Activated naive CD8-positive, alpha-beta T cell treated with anti-CD3 and anti-CD28 coated beads for 36 hours (primary cell): ENCODE data around the gene TRMT44. TPM values are rescaled to one million over a fixed set of nuclear protein-coding genes. Genes with fewer than 3 reads are reported as not detected.
A peak's percentile ranks its signal among the peaks of the same experiment; 100 is the strongest.

Source experiments
- DNase-seq: peaks from one replicate; pipeline ENCODE4 v3.0.0; 2021
- H3K27ac Mint-ChIP-seq: one replicate; pipeline ENCODE4 v1.8.0; 2022; ENCODE audit warnings: mild to moderate bottlenecking, moderate library complexity, mixed read lengths
- H3K27me3 Mint-ChIP-seq: one replicate; pipeline ENCODE4 v1.8.0; 2022; ENCODE audit warnings: mild to moderate bottlenecking, mixed read lengths
- H3K36me3 Mint-ChIP-seq: one replicate; pipeline ENCODE4 v1.8.0; 2021; ENCODE audit warnings: mild to moderate bottlenecking, mixed read lengths
- H3K4me1 Mint-ChIP-seq: one replicate; pipeline ENCODE4 v1.8.0; 2021; ENCODE audit warnings: mixed read lengths
- H3K4me3 Mint-ChIP-seq: one replicate; pipeline ENCODE4 v1.8.0; 2022; ENCODE audit warnings: mild to moderate bottlenecking, moderate library complexity, mixed read lengths
- H3K9me3 Mint-ChIP-seq: one replicate; pipeline ENCODE4 v1.8.0; 2022; ENCODE audit warnings: mixed read lengths
- total RNA-seq, 2 experiments: library from RNA; stranded (reverse); gene quantifications; one replicate each; pipeline ENCODE4 v1.2.3, GENCODE V29; 2021

TRMT44 gene, protein sequence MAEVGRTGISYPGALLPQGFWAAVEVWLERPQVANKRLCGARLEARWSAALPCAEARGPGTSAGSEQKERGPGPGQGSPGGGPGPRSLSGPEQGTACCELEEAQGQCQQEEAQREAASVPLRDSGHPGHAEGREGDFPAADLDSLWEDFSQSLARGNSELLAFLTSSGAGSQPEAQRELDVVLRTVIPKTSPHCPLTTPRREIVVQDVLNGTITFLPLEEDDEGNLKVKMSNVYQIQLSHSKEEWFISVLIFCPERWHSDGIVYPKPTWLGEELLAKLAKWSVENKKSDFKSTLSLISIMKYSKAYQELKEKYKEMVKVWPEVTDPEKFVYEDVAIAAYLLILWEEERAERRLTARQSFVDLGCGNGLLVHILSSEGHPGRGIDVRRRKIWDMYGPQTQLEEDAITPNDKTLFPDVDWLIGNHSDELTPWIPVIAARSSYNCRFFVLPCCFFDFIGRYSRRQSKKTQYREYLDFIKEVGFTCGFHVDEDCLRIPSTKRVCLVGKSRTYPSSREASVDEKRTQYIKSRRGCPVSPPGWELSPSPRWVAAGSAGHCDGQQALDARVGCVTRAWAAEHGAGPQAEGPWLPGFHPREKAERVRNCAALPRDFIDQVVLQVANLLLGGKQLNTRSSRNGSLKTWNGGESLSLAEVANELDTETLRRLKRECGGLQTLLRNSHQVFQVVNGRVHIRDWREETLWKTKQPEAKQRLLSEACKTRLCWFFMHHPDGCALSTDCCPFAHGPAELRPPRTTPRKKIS
- 10 to 100 TPM; 21.9 to 26.6 TPM for total RNA-seq

DNA sequence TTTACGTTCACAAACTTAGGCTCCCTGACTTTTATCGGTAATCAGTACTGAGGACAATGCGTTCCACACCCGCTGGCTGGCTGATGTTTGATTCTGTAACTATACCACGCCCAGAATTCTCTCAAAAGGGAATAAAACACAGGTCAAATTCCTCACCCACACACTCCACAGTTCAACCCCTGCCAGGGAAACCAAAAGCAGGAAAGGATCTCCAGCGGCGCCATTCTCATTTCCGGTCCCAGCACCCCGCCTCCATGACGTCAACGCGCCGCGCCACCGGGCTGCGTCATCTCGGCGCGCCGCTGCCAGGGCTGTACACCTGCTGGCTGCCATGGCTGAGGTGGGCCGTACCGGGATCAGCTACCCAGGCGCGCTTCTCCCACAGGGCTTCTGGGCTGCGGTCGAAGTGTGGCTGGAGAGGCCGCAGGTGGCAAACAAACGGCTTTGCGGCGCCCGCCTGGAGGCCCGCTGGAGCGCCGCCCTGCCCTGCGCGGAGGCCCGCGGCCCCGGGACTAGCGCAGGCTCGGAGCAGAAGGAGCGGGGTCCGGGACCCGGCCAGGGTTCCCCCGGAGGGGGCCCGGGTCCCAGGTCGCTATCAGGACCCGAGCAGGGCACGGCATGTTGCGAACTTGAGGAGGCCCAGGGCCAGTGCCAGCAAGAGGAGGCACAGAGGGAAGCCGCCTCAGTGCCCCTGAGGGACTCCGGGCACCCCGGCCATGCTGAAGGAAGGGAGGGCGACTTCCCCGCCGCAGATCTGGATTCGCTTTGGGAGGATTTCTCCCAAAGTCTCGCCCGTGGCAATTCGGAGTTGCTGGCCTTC lies at the start of gene TRMT44, which contains the start of gene ACOX3:
TRMT44 (plus strand) TSS at position 286 of the 820 bp plus-strand sequence; CDS start at position 332, 46 bp downstream.
ACOX3 (minus strand) TSS at position 232 of the 820 bp plus-strand sequence. CDS start 24,202 bp downstream, outside the sequence.
- Mint-ChIP-seq H3K9me3 (peaks cover 7% of the 10 kb centered on the region), H3K4me1 (peaks cover 58% of the 10 kb centered on the region), H3K27me3 (no peaks in the 10 kb centered on the region), H3K4me3 (peak within 1 kb of the TSS; percentile 87), H3K36me3 (peaks cover 32% of the 10 kb centered on the region), H3K27ac (peak within 1 kb of the TSS; percentile 99)
- DNase-seq = peak; percentile 96

DNA sequence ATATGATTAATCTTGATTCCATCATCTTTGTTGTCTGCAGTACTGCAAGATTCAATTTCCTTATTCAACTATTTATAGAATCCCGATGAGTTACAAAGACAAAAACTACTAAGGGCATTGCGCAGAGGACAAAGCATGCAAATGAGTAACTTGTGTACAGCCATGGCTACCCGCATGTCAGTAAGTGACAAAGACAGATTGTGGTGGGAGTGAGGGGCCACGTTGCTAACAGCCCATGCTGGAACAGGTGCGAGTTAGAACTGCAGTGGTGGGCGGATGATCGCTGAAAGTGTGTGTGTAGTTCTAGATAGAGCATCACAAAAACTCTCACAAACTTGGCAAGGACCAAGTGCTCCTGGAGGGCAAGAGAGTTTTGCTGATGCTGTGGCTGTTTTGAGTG lies 49.5 kb upstream of the TRMT44 start:
- Mint-ChIP-seq H3K27me3 (no peaks in the 10 kb centered on the region), H3K9me3 (no peaks in the 10 kb centered on the region), H3K27ac (no peak overlapping the region), H3K4me1 (no peaks in the 10 kb centered on the region), H3K4me3 (no peak overlapping the region), H3K36me3 (no peaks in the 10 kb centered on the region)
- DNase-seq = no peak

DNA sequence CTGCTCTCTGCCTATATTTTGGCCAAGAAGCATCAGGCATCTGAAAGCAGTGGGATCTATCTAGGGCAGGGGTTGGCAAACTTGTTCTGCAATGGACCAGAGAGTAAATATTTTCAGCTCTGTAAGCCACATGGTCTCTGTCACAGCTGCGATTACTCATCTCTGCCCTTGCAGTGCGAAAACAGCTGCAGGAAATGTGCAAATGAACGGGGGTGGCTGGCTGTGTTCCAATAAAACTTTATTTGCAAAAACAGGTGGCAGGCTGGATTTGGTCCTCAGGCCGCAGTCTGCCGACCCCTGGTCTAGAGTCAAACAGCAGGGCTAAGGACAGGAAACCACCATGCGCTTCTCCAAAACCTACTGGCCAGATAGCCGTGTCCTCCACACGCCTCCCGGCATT lies 48.6 kb upstream of the TRMT44 start:
- Mint-ChIP-seq H3K9me3 (no peaks in the 10 kb centered on the region), H3K4me1 (no peaks in the 10 kb centered on the region), H3K4me3 (no peak overlapping the region), H3K27ac (no peak overlapping the region), H3K27me3 (no peaks in the 10 kb centered on the region), H3K36me3 (no peaks in the 10 kb centered on the region)
- no peak for DNase-seq

DNA sequence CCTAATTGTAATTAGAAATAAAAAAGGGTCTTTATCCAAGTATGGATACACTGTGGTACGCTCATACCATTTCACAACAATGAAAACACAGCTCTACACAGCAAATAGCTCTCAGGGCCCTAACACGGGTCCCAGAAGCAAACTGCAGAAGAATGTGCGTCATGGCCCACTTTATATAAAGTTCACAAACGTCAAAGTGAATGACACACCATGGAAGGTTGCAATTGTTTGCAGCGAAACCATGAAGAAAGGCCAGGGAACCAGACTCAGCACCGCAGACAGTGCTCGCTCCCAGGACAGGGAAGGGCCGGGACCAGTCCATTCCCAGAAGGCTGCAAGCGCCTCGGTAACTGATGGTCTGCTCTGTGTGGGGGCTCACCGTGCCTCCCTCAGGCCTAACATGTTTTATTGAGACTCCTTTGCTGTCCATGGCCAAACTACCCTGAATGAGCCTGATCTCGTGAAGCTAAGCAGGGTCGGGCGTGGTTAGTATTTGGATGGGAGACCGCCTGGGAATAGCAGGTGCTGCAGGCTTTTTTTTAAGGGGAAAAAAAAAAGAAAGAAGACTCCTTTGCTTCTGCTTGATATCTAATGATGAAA lies 47.9 kb upstream of the TRMT44 start:
- Mint-ChIP-seq H3K9me3 (no peaks in the 10 kb centered on the region), H3K4me3 (no peak overlapping the region), H3K4me1 (no peaks in the 10 kb centered on the region), H3K36me3 (no peaks in the 10 kb centered on the region), H3K27ac (no peak overlapping the region), H3K27me3 (no peaks in the 10 kb centered on the region)
- no peak for DNase-seq

DNA sequence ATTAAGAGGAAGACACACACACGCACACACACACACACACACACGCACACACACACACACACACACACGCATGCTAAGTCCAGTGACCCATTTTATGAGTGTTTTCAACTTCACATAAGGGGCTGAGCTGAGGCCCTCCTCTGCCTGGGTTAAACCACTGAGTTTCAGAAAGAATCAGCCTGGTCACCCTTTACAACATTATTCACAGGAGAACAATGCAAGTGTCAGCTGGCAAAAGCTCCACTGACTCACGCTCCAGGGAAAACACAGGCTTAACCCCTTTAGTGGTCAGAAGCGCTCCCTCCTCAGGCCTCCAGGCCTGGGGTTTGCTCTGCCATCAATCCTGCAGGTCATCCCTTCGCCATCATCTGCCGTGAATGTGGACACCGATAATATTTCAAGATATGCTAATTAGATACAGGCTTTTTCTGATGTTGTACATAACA lies 47.0 kb upstream of the TRMT44 start:
- no peaks in the 10 kb centered on the region for H3K4me1 Mint-ChIP-seq
- no peak for DNase-seq
- no peak overlapping the region for H3K4me3 Mint-ChIP-seq
- H3K9me3 Mint-ChIP-seq = no peaks in the 10 kb centered on the region
- H3K27ac Mint-ChIP-seq = no peak overlapping the region
- no peaks in the 10 kb centered on the region for H3K27me3 Mint-ChIP-seq
- no peaks in the 10 kb centered on the region for H3K36me3 Mint-ChIP-seq

DNA sequence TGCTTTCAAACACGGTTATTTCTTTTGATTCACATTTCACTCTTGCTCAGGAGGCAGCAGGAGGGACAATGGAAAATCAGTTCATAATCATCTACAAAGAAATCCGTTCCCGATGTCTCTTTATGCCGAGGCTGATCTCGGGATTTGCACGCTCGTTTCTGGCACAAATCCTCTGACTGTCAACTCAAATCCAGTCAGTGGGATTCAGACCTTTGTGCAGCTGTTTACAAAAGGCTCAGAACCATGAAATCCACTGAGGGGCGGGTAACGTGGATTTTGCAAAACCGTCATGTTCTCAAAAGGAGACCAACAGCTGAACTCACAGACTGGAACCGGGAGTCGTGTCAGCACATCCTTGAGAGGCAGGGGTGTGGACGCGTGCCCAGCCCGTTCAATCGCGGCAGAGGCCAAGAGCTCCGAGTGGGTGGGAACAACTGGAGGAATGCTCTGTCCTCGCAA lies 46.5 kb upstream of the TRMT44 start:
- Mint-ChIP-seq H3K9me3 (no peaks in the 10 kb centered on the region), H3K4me1 (no peaks in the 10 kb centered on the region), H3K27ac (no peak overlapping the region), H3K36me3 (no peaks in the 10 kb centered on the region), H3K4me3 (no peak overlapping the region), H3K27me3 (no peaks in the 10 kb centered on the region)
- DNase-seq = no peak

DNA sequence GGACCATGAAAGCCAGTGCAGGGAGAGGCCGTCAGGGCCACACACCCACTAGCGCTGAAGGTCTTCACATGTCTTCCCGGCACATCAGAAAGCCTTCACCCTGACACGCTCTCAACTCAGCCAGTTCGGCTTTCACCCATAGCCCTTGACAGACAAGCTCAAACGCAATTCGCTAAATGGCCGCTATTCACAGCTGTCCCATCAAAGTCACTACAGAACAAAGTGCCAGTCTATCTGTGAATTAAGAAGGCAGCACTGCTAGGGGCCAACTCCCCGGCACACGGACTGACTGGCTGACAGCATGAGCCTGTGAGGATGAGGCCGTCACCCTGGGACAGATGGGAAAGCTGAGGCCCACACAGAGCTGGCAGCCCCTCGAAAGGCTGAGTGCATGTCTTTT lies 45.8 kb upstream of the TRMT44 start:
- no peak overlapping the region for H3K4me3 Mint-ChIP-seq
- H3K9me3 Mint-ChIP-seq = no peaks in the 10 kb centered on the region
- no peaks in the 10 kb centered on the region for H3K4me1 Mint-ChIP-seq
- no peak for DNase-seq
- H3K36me3 Mint-ChIP-seq = no peaks in the 10 kb centered on the region
- no peaks in the 10 kb centered on the region for H3K27me3 Mint-ChIP-seq
- no peak overlapping the region for H3K27ac Mint-ChIP-seq

DNA sequence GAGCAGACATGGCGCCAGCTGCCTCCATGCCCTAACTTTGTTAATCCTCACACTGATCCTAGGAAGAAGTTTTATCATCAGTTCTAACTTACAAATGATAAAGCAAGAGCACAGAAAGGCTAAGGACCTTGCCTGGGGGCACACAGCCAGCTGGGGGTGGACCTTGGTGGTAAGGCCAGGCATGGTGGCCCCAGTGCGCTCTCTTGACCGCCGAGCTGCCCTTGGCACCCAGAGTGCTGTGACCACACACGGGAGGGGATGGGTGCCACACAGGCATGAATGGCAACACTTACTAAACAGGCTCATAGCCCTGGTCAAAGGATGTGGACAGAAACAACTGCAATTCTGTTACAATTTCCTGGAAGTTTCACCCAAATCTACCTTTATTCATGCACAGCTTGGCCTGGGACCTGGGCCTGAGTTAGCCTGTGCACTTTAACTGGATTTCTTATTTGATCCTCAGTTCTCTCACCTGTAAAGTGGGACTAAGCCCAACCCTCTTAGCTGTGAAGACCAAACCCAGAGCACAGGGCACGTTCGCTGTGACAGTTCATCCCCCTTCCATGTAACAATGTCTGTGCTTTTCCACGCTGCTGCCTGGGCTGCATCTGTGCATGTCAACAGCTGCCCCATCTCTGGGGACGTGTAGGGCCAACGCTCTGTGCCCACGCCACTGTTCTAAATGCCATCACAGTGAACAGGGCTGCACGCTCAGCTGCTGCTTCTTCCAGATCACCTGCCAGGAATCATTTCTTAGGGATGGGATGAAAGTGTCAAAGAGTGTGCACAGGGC lies 44.9 kb upstream of the TRMT44 start:
- Mint-ChIP-seq H3K4me1 (no peaks in the 10 kb centered on the region), H3K9me3 (no peaks in the 10 kb centered on the region), H3K27ac (no peak overlapping the region), H3K4me3 (no peak overlapping the region), H3K36me3 (no peaks in the 10 kb centered on the region), H3K27me3 (no peaks in the 10 kb centered on the region)
- no peak for DNase-seq

DNA sequence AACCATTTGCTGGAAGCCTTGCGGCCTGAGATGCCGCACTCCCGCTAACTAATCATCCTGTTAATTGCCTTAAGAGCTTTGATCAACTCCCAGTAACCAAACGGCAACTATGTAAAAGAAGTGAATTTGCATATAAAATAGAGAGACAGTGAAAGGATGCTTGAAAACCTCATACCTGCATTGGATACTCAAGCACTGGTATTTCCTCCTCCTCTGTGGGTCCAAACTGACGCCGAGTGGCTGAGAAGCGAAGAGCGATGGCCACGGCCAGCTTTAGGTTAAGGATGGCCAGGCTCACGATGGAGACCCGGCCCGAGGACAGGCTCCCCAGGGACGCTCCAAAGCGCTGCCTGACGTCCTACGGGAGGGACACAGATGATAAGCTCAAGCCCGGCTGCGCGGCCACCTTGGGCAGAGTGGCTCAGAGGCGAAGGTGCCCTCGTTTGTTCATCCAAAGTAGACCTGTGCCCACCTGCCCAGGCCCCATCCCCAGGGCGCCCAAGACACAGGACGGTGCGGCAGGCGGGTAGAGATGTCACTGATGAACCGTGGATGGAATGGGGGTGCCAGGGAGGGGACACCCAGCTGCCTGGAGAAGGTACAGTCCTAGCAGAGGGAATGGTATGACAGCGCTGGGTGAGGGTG lies 43.7 kb upstream of the TRMT44 start:
- H3K27me3 Mint-ChIP-seq = no peaks in the 10 kb centered on the region
- no peaks in the 10 kb centered on the region for H3K4me1 Mint-ChIP-seq
- no peaks in the 10 kb centered on the region for H3K9me3 Mint-ChIP-seq
- H3K27ac Mint-ChIP-seq = no peak overlapping the region
- no peaks in the 10 kb centered on the region for H3K36me3 Mint-ChIP-seq
- DNase-seq = no peak
- H3K4me3 Mint-ChIP-seq = no peak overlapping the region

DNA sequence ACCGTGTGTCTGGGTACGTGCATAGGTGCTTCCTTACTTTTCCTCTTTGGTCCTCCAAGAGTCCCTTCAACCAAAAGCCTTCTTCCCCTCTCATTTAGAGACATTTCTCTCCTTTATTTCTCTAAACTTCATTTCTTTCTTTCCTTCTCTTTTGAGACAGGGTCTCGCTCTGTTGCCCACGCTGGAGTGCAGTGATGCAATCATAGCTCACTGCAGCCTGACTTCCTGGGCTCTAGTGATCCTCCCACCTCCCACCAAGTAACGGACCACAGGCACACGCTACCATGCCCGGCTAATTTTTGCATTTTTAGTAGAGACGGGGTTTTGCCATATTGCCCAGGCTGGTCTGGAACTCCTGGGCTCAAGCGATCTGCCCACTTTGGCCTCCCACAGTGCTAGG lies 42.2 kb upstream of the TRMT44 start:
- H3K9me3 Mint-ChIP-seq = no peaks in the 10 kb centered on the region
- H3K27me3 Mint-ChIP-seq = no peaks in the 10 kb centered on the region
- no peaks in the 10 kb centered on the region for H3K36me3 Mint-ChIP-seq
- DNase-seq = no peak
- H3K4me1 Mint-ChIP-seq = no peaks in the 10 kb centered on the region
- H3K27ac Mint-ChIP-seq = peak overlapping the region; percentile 1
- no peak overlapping the region for H3K4me3 Mint-ChIP-seq

DNA sequence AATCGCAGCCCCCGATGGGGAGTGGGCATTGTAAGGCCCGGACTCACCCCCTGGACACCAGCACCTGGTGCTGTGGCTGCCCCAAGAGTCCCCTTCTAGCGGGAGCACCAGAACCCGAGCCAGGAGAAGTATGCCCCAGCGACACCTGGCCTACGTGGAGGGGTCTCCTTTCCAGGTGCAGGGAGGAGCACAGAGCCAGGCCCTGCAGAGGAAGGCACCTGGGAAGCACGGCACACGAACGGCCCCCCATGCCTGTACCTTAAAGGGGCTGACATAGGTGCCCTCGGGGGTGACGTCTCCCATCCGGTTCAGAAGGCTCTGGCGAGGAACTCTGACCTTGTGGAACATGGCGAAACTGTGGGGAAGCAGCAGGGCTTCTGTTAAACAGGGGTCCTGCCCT lies 41.3 kb upstream of the TRMT44 start:
- no peak overlapping the region for H3K4me3 Mint-ChIP-seq
- no peak overlapping the region for H3K27ac Mint-ChIP-seq
- no peaks in the 10 kb centered on the region for H3K4me1 Mint-ChIP-seq
- H3K36me3 Mint-ChIP-seq = no peaks in the 10 kb centered on the region
- no peaks in the 10 kb centered on the region for H3K9me3 Mint-ChIP-seq
- H3K27me3 Mint-ChIP-seq = no peaks in the 10 kb centered on the region
- no peak for DNase-seq

DNA sequence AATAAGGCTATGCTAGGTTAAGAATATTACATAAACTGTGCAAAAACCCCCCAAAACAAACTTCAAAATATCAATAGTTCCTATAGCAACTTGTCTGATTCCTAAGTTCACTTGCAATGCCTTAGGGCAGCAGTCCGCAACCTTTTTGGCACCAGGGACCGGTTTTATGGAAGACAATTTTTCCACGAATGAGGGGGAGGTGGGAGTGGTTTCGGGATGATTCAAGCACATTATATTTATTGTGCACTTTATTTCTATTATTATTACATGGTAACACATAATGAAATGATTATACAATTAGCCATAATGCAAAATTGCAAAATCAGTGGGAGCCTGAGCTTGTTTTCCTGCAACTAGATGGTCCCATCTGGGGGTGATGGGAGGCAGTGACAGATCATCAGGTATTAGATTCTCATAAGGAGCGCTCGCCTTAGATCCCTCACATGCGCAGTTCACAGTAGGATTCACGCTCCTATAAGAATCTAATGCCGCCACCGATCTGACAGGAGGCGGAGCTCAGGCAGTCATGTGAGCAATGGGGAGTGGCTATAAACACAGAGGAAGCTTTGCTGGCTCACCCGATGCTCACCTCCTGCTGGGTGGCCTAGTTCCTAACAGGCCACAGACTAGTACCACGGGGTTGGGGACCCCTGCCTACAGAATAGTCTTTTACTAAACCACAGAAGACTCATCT lies 39.8 kb upstream of the TRMT44 start:
- Mint-ChIP-seq H3K36me3 (no peaks in the 10 kb centered on the region), H3K27me3 (no peaks in the 10 kb centered on the region), H3K9me3 (no peaks in the 10 kb centered on the region), H3K4me1 (no peaks in the 10 kb centered on the region), H3K4me3 (no peak overlapping the region), H3K27ac (no peak overlapping the region)
- no peak for DNase-seq

DNA sequence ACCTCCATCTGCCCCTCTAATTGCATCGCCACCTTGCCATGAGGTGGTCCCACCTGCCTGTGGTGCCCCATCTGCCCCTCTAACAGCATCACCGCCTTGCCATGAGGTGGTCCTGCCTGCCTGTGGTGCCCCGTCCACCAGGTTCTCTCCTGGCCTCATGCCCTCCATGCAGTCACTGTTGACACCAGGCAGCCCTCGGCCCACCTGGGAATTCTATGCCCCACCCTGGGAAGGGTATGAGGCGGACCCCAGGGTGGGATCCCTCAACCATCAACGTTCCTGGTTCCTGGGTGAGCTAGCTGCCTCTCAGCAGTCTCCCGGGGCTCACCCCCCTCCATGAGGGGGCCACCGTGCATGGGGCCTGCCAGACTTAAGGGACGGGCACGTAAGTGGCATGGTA lies 38.9 kb upstream of the TRMT44 start:
- no peak overlapping the region for H3K27ac Mint-ChIP-seq
- DNase-seq = no peak
- no peaks in the 10 kb centered on the region for H3K9me3 Mint-ChIP-seq
- H3K27me3 Mint-ChIP-seq = no peaks in the 10 kb centered on the region
- no peak overlapping the region for H3K4me3 Mint-ChIP-seq
- H3K4me1 Mint-ChIP-seq = no peaks in the 10 kb centered on the region
- H3K36me3 Mint-ChIP-seq = no peaks in the 10 kb centered on the region
